Islet of Langerhans (tissue), 1 donor: ENCODE results near the gene LSM5.
"Not testable (repeated sequence)": the region's sequence is repeated elsewhere in the genome, so short reads cannot be mapped to it uniquely, and the experiment has no call there.

Experiments
- FAIRE-seq: peaks from one replicate; lab custom pipeline; 2011; peaks lifted over from hg19 to GRCh38; lab: Jason Lieb, UNC

The LSM5 gene

GRCh38 chr7:32502728-32503127 lies 12.5 kb upstream of the LSM5 start:
- no peak for FAIRE-seq

- FAIRE-seq = no peak
Measured at GRCh38 chr7:32501522-32501921, 11.3 kb upstream of the LSM5 start.

GRCh38 chr7:32500922-32501341 lies 10.8 kb upstream of the LSM5 start:
- no peak for FAIRE-seq

- not testable (repeated sequence) for FAIRE-seq
Measured at GRCh38 chr7:32500216-32500615, 10.0 kb upstream of the LSM5 start.

GRCh38 chr7:32499755-32500154 lies 9.6 kb upstream of the LSM5 start:
- FAIRE-seq = not testable (repeated sequence)

GRCh38 chr7:32496052-32496813 lies 6.1 kb upstream of the LSM5 start:
- FAIRE-seq = no peak

- no peak for FAIRE-seq
Measured at GRCh38 chr7:32495298-32496051, 5.3 kb upstream of the LSM5 start, which contains the start of gene AVL9. Gene AVL9 (plus strand): TSS chr7:32495489. CDS start chr7:32495710, 221 bp downstream.

GRCh38 chr7:32494946-32495297 lies 4.7 kb upstream of the LSM5 start:
- FAIRE-seq = no peak

- no peak for FAIRE-seq
Measured at GRCh38 chr7:32489788-32490126, 423 bp downstream of the LSM5 start.

- FAIRE-seq = no peak
Measured at GRCh38 chr7:32481921-32482320, 8.3 kb downstream of the LSM5 start.

GRCh38 chr7:32481176-32481575 lies 9.0 kb downstream of the LSM5 start:
- no peak for FAIRE-seq

GRCh38 chr7:32479574-32480200 lies 10.5 kb downstream of the LSM5 start:
- no peak for FAIRE-seq

GRCh38 chr7:32477649-32477980 lies 12.6 kb downstream of the LSM5 start:
- no peak for FAIRE-seq

- no peak for FAIRE-seq
Measured at GRCh38 chr7:32476816-32477648, 13.1 kb downstream of the LSM5 start.

GRCh38 chr7:32474008-32474407 lies 16.2 kb downstream of the LSM5 start:
- FAIRE-seq = no peak

GRCh38 chr7:32472015-32472414 lies 18.2 kb downstream of the LSM5 start:
- FAIRE-seq = no peak

- FAIRE-seq = no peak
Measured at GRCh38 chr7:32470871-32471270, 19.3 kb downstream of the LSM5 start.

- FAIRE-seq = not testable (repeated sequence)
Measured at GRCh38 chr7:32470004-32470403, 20.2 kb downstream of the LSM5 start.

- not testable (repeated sequence) for FAIRE-seq
Measured at GRCh38 chr7:32464641-32465416, 25.4 kb downstream of the LSM5 start.

GRCh38 chr7:32462977-32463376 lies 27.2 kb downstream of the LSM5 start:
- FAIRE-seq = no peak

- FAIRE-seq = no peak
Measured at GRCh38 chr7:32462451-32462850, 27.7 kb downstream of the LSM5 start.

- FAIRE-seq = no peak
Measured at GRCh38 chr7:32461484-32461883, 28.7 kb downstream of the LSM5 start.
